Transverse colon (tissue), 4 donors: ENCODE results near the gene GTPBP10. TPM values are rescaled to one million over a fixed set of nuclear protein-coding genes. Genes with fewer than 3 reads are reported as not detected.

Experiments
- DNase-seq: peaks from one replicate; pipeline ENCODE4 v3.0.0-alpha.2; 2019
- H3K27ac ChIP-seq, 4 donors: fragments of 200-600 bp; sonication (generic); 2 replicates each; pipeline ENCODE4 v1.5.1; 2016 to 2018; ENCODE audit warnings: inconsistent platforms in 4 of 4
- H3K27me3 ChIP-seq: fragments of 200-600 bp; sonication (generic); 2 replicates; pipeline ENCODE4 v1.5.1; 2017; ENCODE audit warnings: inconsistent platforms
- H3K36me3 ChIP-seq, 4 donors: fragments of 200-600 bp; sonication (generic); 2 replicates each; pipeline ENCODE4 v1.5.1; 2017 to 2019; ENCODE audit warnings: inconsistent platforms in 4 of 4
- H3K4me1 ChIP-seq, 4 donors: fragments of 200-600 bp; sonication (generic); 2 replicates each; pipeline ENCODE4 v1.5.1; 2017 to 2020; ENCODE audit warnings: inconsistent platforms in 4 of 4
- H3K4me3 ChIP-seq, 4 donors: fragments of 200-600 bp; sonication (generic); 1 replicate in 1 of 4; 2 replicates in 3 of 4; pipeline versions ENCODE4 v1.5.1 to v1.6.1; 2017 to 2019; ENCODE audit warnings: inconsistent platforms in 4 of 4
- H3K9me3 ChIP-seq, 2 donors: fragments of 200-600 bp; sonication (generic); 2 replicates each; pipeline ENCODE4 v1.5.1; 2017 to 2019; ENCODE audit warnings: inconsistent platforms in 2 of 2
- EP300 ChIP-seq: sonication (generic); formaldehyde crosslinking; IDR thresholded peaks from one replicate; pipeline ENCODE4 v1.6.1; 2017; ENCODE audit warnings: antibody characterized with exemption, low read depth
- POLR2A ChIP-seq: fragments of 450-650 bp; IDR thresholded peaks from one replicate; pipeline ENCODE4 v1.6.1; 2016; ENCODE audit warnings: antibody characterized with exemption, mild to moderate bottlenecking, moderate library complexity
- POLR2AphosphoS5 ChIP-seq, 3 donors: sonication (generic); formaldehyde crosslinking; IDR thresholded peaks; one replicate each; pipeline ENCODE4 v1.6.1; 2016; ENCODE audit warnings: antibody characterized with exemption in 3 of 3
- WGBS, 2 donors: methylation state at CpG; one replicate each; pipeline ENCODE4 v1.1.5; 2018; ENCODE audit warnings: low coverage in 1 of 2; 5-methylcytosine and 5-hydroxymethylcytosine counted together
- in situ Hi-C, 4 donors: fragments of 200-750 bp; cut with MboI; loops; one replicate each; pipeline versions ENCODE4 v1.15.0 to v1.15.1; 2017; ENCODE audit warnings: low sequenced_read_pairs in 3 of 4, low pct_ligation_motif_present in 1 of 4, low pct_unique_long_range_greater_than_20kb in 1 of 4
- intact Hi-C: fragments of 100-400 bp; cut with DNase I; formaldehyde crosslinking; loops from one replicate; pipeline ENCODE4 v1.15.1; 2023; ENCODE audit warnings: low total_unique reads
- total RNA-seq, 4 donors: library from RNA; depleted of rRNA; stranded (reverse); fragments of >200 nt; gene quantifications; one replicate each; pipeline ENCODE4 v1.1.0, GENCODE V29; 2016
- TF ChIP-seq, protein P1 (sequence below), 5 experiments: fragments of 200-600 bp in 3 of 5; fragments of 450-650 bp in 2 of 5; sonication (generic) in 3 of 5; IDR thresholded peaks; 1 replicate in 2 of 5; 2 replicates in 3 of 5; pipeline ENCODE4 v1.5.1; 2016 to 2017; ENCODE audit warnings: antibody characterized with exemption in 5 of 5, inconsistent platforms in 3 of 5, mild to moderate bottlenecking in 2 of 5, moderate library complexity in 1 of 5

The GTPBP10 gene
- total RNA-seq, 4 donors from 2014 or later, result 1.5 to 71.0 (median 19.6) TPM

DNA sequence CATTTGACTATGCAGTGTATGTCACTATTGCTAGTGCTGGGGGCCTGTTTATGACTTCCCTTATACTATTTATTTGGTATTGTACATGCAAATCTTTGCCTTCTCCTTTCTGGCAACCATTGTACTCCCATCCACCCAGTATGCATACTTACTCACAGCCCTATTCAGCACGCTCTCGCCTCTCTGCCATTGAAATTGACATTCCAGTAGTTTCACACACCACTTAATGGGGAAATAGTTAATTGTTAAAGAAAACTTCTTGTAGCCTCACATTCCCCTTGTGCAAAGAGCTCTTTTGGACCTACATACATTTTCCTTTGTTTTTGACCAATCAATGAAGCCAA is 66.6 kb downstream of the GTPBP10 start:
- intact Hi-C loops, result no loop called here

DNA sequence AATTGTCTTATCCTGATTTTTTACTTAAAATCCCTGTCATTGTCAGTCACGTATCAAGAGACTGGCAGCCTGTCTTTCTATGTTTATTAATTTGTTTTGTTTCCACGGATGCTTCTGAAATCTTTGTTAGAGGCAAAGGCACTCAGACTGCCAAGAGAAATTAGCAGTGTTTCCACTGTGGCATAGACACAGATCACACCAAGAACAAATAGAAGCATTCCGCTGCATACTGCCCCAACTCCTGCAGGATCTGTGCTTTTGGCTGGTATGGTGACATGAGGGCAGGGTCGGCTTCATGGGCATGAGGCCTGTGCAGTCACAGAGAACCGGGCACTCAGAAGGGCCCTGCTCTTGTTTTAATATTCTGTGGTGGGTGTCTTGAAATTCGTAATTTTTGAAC is 75.1 kb downstream of the GTPBP10 start:
- TF ChIP-seq POLR2A, result no peak
- no peak for TF ChIP-seq EP300
- TF ChIP-seq, protein P1, sequence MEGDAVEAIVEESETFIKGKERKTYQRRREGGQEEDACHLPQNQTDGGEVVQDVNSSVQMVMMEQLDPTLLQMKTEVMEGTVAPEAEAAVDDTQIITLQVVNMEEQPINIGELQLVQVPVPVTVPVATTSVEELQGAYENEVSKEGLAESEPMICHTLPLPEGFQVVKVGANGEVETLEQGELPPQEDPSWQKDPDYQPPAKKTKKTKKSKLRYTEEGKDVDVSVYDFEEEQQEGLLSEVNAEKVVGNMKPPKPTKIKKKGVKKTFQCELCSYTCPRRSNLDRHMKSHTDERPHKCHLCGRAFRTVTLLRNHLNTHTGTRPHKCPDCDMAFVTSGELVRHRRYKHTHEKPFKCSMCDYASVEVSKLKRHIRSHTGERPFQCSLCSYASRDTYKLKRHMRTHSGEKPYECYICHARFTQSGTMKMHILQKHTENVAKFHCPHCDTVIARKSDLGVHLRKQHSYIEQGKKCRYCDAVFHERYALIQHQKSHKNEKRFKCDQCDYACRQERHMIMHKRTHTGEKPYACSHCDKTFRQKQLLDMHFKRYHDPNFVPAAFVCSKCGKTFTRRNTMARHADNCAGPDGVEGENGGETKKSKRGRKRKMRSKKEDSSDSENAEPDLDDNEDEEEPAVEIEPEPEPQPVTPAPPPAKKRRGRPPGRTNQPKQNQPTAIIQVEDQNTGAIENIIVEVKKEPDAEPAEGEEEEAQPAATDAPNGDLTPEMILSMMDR (IDR thresholded peaks at IDR 0.05), result no peak
- TF ChIP-seq POLR2AphosphoS5 (IDR thresholded peaks at IDR 0.05), result no peak
- no peak overlapping the region for H3K4me3 ChIP-seq
- in situ Hi-C loops (loop anchor here in 3 of 4 donors (10.0 to 25.0 kb wide), 2 partner anchors 259 to 267 kb away; partner anchors contain the start of gene STEAP1 (in 3 of the 3)), intact Hi-C loops (no loop called here)
- no peaks in the 10 kb centered on the region for H3K9me3 ChIP-seq
- H3K27me3 ChIP-seq, result no peaks in the 10 kb centered on the region
- DNase-seq, result no peak
- 84 to 85% methylated on average over 3 to 6 of the region's 6 CpGs for WGBS, 2 donors
- H3K4me1 ChIP-seq, result no peaks in the 10 kb centered on the region
- no peaks in the 10 kb centered on the region for H3K36me3 ChIP-seq
- no peak overlapping the region for H3K27ac ChIP-seq

More for the DNA sequence above, 66.6 kb downstream of the GTPBP10 start:
- Histone ChIP-seq H3K27me3 (no peaks in the 10 kb centered on the region), H3K36me3 (no peaks in the 10 kb centered on the region), H3K4me3 (no peak overlapping the region), H3K27ac (no peak overlapping the region), H3K4me1 (peaks cover 5 to 42% (median 16%) of the 10 kb centered on the region in 4 donors), H3K9me3 (no peaks in the 10 kb centered on the region)
- in situ Hi-C loops, result loop anchor here in 2 of 4 donors (25.0 kb wide), 1 partner anchor 251 kb away; the partner anchor contains the start of gene STEAP1 (in 2 of the 2)
- no peak for TF ChIP-seq POLR2AphosphoS5 (IDR thresholded peaks at IDR 0.05)
- TF ChIP-seq, protein P1 (IDR thresholded peaks at IDR 0.05), result no peak
- TF ChIP-seq POLR2A, result no peak
- TF ChIP-seq EP300, result no peak
- 92 to 94% methylated on average over 2 of the region's 2 CpGs for WGBS, 2 donors
- no peak for DNase-seq

DNA sequence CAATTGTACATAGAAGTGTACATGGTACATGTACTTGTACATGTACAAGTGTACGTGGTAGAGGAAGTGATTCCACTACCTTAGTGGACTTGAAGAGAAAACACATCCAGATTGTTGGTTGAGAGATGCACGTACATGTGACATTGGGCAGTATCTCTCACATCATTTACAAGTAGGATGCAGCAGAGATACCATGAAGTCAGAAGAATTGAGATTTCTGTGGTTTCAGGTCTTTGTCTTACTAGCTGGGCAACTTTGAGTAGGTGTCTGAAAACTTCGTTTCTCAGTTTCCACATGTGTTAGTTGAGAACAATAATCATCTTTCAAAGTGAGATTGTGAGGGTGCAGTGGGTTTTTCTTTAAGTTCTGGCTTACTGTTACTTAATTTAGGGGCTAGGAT is 78.2 kb downstream of the GTPBP10 start:
- intact Hi-C loops, result no loop called here
- no peak for TF ChIP-seq EP300
- TF ChIP-seq, protein P1 (IDR thresholded peaks at IDR 0.05), result no peak
- TF ChIP-seq POLR2AphosphoS5 (IDR thresholded peaks at IDR 0.05), result no peak
- H3K36me3 ChIP-seq, result no peaks in the 10 kb centered on the region
- no peaks in the 10 kb centered on the region for H3K4me1 ChIP-seq
- in situ Hi-C loops, result loop anchor here in 3 of 4 donors (10.0 to 25.0 kb wide), 2 partner anchors 262 to 270 kb away; partner anchors contain the start of gene STEAP1 (in 3 of the 3)
- no peaks in the 10 kb centered on the region for H3K27me3 ChIP-seq
- WGBS, 2 donors, result 86 to 100% methylated on average over 1 to 3 of the region's 3 CpGs
- no peaks in the 10 kb centered on the region for H3K9me3 ChIP-seq
- H3K27ac ChIP-seq, result no peak overlapping the region
- H3K4me3 ChIP-seq, result no peak overlapping the region
- DNase-seq, result no peak

DNA sequence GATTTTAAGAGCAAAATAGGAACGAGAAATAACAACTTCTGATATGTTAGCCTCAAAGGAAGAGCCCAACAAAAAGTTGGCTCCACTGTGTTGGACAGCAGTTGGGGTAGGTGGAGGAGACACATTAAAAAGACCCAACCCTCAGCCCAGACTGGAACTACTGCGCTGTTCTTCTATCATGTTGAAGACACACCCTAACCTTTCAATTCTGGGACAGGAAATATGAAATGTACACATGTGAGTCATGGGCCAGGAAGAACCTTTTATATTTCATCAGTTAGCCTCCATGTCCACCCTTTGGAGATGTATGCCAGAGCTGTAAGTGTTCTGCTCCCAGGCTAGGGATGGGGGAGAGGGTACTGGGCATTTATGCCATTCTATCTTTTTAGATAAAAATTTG is 78.9 kb downstream of the GTPBP10 start:
- Histone ChIP-seq H3K27ac (no peak overlapping the region), H3K9me3 (no peaks in the 10 kb centered on the region), H3K36me3 (no peaks in the 10 kb centered on the region), H3K4me3 (no peak overlapping the region), H3K4me1 (no peaks in the 10 kb centered on the region), H3K27me3 (no peaks in the 10 kb centered on the region)
- in situ Hi-C loops, result loop anchor here in 1 of 4 donors (10.0 kb wide), 1 partner anchor 271 kb away; the partner anchor contains the start of gene STEAP1
- TF ChIP-seq, protein P1 (IDR thresholded peaks at IDR 0.05), result no peak
- no peak for TF ChIP-seq POLR2AphosphoS5 (IDR thresholded peaks at IDR 0.05)
- no peak for TF ChIP-seq POLR2A
- TF ChIP-seq EP300, result no peak
- intact Hi-C loops, result no loop called here
- DNase-seq, result no peak
- 33% methylated on average over 2 of the region's 2 CpGs; no CpG with 5 or more reads in 1 of the 2 donors for WGBS, 2 donors
